ENCODE measurements around the gene MTFP1. TPM values are rescaled to one million over a fixed set of nuclear protein-coding genes. Genes with fewer than 3 reads are reported as not detected.
"Not testable (repeated sequence)": the region's sequence is repeated elsewhere in the genome, so short reads cannot be mapped to it uniquely, and the experiment has no call there.

Gene MTFP1
- total RNA-seq, 2 experiments from 2014 or later: 37.2 to 38.0 TPM

DNA sequence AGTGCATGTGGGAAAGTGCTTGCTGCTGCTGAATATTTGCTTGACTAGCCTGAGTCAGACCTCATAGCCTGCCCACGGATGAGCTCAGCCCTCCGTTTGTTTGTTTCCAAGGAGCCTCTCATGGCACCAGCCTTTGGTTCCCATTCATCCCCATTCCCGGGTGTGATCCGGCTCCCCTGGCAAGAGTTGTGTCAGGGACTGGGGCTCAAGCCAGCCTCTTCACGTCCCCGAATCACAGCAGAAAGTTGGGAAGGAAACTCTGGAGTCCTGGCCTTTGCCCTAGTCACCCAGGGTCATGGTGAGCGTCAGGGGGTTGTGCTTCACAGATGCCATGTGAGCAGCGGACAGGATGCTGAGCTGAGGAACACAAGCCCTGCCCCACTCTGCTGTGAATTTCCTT is 32.4 kb downstream of the MTFP1 start:
- Histone ChIP-seq H3K4me3 (ENCODE audit: low read length) (no peak overlapping the region), H3K4me1 (ENCODE audit: insufficient read depth, low read length) (no peaks in the 10 kb centered on the region), H3K36me3 (ENCODE audit: insufficient read depth, low read length) (no peaks in the 10 kb centered on the region), H3K27ac (ENCODE audit: low read depth in 1 of 2, low read length in 2 of 2) (no peak overlapping the region), H3K9me3 (ENCODE audit: control insufficient read depth in 1 of 2, insufficient read depth in 1 of 2, low read length in 2 of 2) (peaks cover 0 to 3% of the 10 kb centered on the region in 2 experiments), H3K27me3 (ENCODE audit: control insufficient read depth in 1 of 2, insufficient read depth in 2 of 2, low read length in 2 of 2) (peaks cover 4 to 11% of the 10 kb centered on the region in 2 experiments)
- Mint-ChIP-seq H3K36me3 (ENCODE audit: low read depth) (no peaks in the 10 kb centered on the region), H3K9me3 (no peaks in the 10 kb centered on the region), H3K4me1 (ENCODE audit: low read depth) (no peaks in the 10 kb centered on the region), H3K27ac (no peak overlapping the region), H3K27me3 (peaks cover 43% of the 10 kb centered on the region), H3K4me3 (no peak overlapping the region)
- ATAC-seq (ENCODE audit: poor library complexity) (no peak), DNase-seq (no peak)
- intact Hi-C loops (cut with DNase I, micrococcal nuclease): no loop called here
- TF ChIP-seq, protein P1, sequence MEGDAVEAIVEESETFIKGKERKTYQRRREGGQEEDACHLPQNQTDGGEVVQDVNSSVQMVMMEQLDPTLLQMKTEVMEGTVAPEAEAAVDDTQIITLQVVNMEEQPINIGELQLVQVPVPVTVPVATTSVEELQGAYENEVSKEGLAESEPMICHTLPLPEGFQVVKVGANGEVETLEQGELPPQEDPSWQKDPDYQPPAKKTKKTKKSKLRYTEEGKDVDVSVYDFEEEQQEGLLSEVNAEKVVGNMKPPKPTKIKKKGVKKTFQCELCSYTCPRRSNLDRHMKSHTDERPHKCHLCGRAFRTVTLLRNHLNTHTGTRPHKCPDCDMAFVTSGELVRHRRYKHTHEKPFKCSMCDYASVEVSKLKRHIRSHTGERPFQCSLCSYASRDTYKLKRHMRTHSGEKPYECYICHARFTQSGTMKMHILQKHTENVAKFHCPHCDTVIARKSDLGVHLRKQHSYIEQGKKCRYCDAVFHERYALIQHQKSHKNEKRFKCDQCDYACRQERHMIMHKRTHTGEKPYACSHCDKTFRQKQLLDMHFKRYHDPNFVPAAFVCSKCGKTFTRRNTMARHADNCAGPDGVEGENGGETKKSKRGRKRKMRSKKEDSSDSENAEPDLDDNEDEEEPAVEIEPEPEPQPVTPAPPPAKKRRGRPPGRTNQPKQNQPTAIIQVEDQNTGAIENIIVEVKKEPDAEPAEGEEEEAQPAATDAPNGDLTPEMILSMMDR (IDR thresholded peaks at IDR 0.05): no peak
- ChIA-PET CTCF (interaction anchor here (0.7 to 1.2 kb wide), 2 partner anchors 31 to 53 kb away, joined by 3 to 4 read pairs; no protein-coding TSS in a partner anchor), POLR2A (no interaction called here)

DNA sequence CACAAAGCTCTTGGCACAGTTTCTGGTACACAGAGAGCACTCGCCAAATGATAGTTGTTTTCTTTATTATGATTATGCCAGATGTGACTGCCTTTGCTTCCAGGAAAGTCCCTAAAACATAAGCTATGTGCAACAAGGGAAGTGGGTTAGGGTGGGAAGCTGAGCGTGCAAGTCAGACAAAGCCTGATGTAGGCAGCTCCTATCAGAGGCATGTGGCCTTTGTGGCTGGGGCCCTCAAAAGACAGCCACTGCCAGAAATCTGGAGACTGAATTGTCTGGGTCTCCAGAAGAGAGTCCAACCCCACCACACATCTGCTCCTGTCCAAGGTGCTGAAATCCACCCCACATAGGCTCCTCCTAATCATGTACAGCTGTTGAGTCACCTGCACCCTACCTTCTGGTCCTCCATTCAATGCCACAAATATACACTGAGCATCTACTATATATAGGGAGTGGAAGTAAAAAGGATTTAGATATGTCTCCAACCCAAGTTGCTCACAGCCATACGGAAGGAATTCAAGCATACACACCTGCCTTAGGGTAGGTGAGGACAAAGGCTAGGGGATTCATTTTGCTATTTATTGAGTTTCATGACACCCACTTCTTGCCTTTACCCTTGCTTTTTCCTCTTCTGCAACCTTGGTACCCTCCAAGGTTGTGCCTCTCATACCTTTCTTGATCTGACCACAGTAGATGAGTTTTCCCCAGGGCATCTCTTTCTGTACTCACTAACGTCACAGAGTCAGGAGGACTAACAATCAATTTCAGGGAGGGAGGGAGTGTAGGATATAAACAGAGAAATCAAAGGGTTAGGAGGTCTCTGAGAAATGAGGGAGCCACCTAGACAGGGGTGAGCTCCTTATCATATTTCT is 33.8 kb downstream of the MTFP1 start:
- Mint-ChIP-seq H3K4me1 (ENCODE audit: low read depth) (no peaks in the 10 kb centered on the region), H3K27me3 (peaks cover 36% of the 10 kb centered on the region), H3K4me3 (no peak overlapping the region), H3K36me3 (ENCODE audit: low read depth) (no peaks in the 10 kb centered on the region), H3K27ac (no peak overlapping the region), H3K9me3 (no peaks in the 10 kb centered on the region)
- no peak overlapping the region for H3K27ac ChIP-seq (ENCODE audit: low read depth in 1 of 2, low read length in 2 of 2)
- no peak overlapping the region for H3K4me3 ChIP-seq (ENCODE audit: low read length)
- H3K36me3 ChIP-seq (ENCODE audit: insufficient read depth, low read length): no peaks in the 10 kb centered on the region
- TF ChIP-seq, protein P1 (IDR thresholded peaks at IDR 0.05): no peak
- ChIA-PET POLR2A (no interaction called here), CTCF (no interaction called here)
- H3K9me3 ChIP-seq (ENCODE audit: control insufficient read depth in 1 of 2, insufficient read depth in 1 of 2, low read length in 2 of 2): peaks cover 0 to 3% of the 10 kb centered on the region in 2 experiments
- intact Hi-C loops (cut with DNase I, micrococcal nuclease): no loop called here
- ATAC-seq (ENCODE audit: poor library complexity): peak; percentile 48
- DNase-seq: peak in 2 of 14 experiments; percentile 34 to 42
- H3K4me1 ChIP-seq (ENCODE audit: insufficient read depth, low read length): no peaks in the 10 kb centered on the region
- peaks cover 4 to 11% of the 10 kb centered on the region in 2 experiments for H3K27me3 ChIP-seq (ENCODE audit: control insufficient read depth in 1 of 2, insufficient read depth in 2 of 2, low read length in 2 of 2)

DNA sequence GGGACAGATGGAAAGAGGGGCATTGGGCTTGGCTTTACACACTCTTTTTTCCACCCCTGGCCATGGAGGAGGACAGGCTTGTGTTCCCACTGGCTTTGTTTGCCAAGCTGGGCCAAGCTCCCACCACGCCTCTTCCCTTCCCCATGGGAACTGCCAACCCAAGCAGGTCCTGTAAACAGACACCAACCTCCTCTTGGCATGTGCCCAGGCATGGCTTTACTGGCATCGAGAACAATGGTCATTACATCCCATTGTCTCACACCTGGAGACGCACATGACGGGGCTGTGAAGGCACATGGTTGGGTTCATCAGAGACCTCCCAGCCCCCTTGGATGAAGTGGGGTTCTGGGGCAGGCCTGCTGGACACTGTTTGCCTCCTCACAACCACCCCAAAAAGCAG is 34.6 kb downstream of the MTFP1 start:
- H3K4me3 Mint-ChIP-seq: no peak overlapping the region
- DNase-seq (no peak), ATAC-seq (ENCODE audit: poor library complexity) (no peak)
- no peaks in the 10 kb centered on the region for H3K36me3 Mint-ChIP-seq (ENCODE audit: low read depth)
- ChIA-PET POLR2A (no interaction called here), CTCF (no interaction called here)
- TF ChIP-seq, protein P1 (IDR thresholded peaks at IDR 0.05): no peak
- peaks cover 40% of the 10 kb centered on the region for H3K27me3 Mint-ChIP-seq
- intact Hi-C loops (cut with DNase I, micrococcal nuclease): no loop called here
- no peaks in the 10 kb centered on the region for H3K4me1 Mint-ChIP-seq (ENCODE audit: low read depth)
- peaks cover 0 to 3% of the 10 kb centered on the region in 2 experiments for H3K9me3 ChIP-seq (ENCODE audit: control insufficient read depth in 1 of 2, insufficient read depth in 1 of 2, low read length in 2 of 2)
- H3K4me3 ChIP-seq (ENCODE audit: low read length): no peak overlapping the region
- no peak overlapping the region for H3K27ac ChIP-seq (ENCODE audit: low read depth in 1 of 2, low read length in 2 of 2)
- no peaks in the 10 kb centered on the region for H3K9me3 Mint-ChIP-seq
- H3K4me1 ChIP-seq (ENCODE audit: insufficient read depth, low read length): no peaks in the 10 kb centered on the region
- peaks cover 6 to 11% of the 10 kb centered on the region in 2 experiments for H3K27me3 ChIP-seq (ENCODE audit: control insufficient read depth in 1 of 2, insufficient read depth in 2 of 2, low read length in 2 of 2)
- H3K27ac Mint-ChIP-seq: no peak overlapping the region
- no peaks in the 10 kb centered on the region for H3K36me3 ChIP-seq (ENCODE audit: insufficient read depth, low read length)

DNA sequence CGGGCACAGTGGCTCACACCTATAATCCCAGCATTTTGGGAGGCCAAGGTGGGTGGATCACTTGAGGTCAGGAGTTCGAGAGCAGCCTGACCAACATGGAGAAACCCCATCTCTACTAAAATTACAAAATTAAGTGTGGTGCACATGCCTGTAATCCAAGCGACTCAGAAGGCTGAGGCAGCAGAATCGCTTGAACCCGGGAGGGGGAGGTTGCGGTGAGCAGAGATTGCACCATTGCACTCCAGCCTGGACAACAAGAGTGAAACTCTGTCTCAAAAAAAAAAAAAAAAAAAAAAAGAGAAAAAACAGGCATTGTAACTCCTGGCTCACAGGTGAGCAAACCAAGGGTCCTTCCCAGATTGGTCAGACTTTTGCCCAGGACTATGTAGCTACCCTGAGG is 35.0 kb downstream of the MTFP1 start:
- H3K27ac ChIP-seq (ENCODE audit: low read depth in 1 of 2, low read length in 2 of 2); intact Hi-C loops (cut with DNase I, micrococcal nuclease); H3K36me3 ChIP-seq (ENCODE audit: insufficient read depth, low read length); H3K4me1 Mint-ChIP-seq (ENCODE audit: low read depth); POLR2A ChIA-PET; H3K9me3 Mint-ChIP-seq; ATAC-seq (ENCODE audit: poor library complexity); CTCF ChIA-PET; H3K27ac Mint-ChIP-seq; H3K9me3 ChIP-seq (ENCODE audit: control insufficient read depth in 1 of 2, insufficient read depth in 1 of 2, low read length in 2 of 2); H3K4me3 ChIP-seq (ENCODE audit: low read length); H3K4me1 ChIP-seq (ENCODE audit: insufficient read depth, low read length); H3K36me3 Mint-ChIP-seq (ENCODE audit: low read depth); H3K4me3 Mint-ChIP-seq; DNase-seq: not testable (repeated sequence)
- H3K27me3 ChIP-seq (ENCODE audit: control insufficient read depth in 1 of 2, insufficient read depth in 2 of 2, low read length in 2 of 2): peaks cover 6 to 11% of the 10 kb centered on the region in 2 experiments
- H3K27me3 Mint-ChIP-seq: peaks cover 42% of the 10 kb centered on the region

Data from CD4-positive, alpha-beta T cell (primary cell).